ENCODE measurements around the gene GRAMD2B. TPM values are rescaled to one million over a fixed set of nuclear protein-coding genes. Genes with fewer than 3 reads are reported as not detected.

Gene GRAMD2B
- total RNA-seq, 1 donor from 2014 or later = 29.1 TPM

DNA sequence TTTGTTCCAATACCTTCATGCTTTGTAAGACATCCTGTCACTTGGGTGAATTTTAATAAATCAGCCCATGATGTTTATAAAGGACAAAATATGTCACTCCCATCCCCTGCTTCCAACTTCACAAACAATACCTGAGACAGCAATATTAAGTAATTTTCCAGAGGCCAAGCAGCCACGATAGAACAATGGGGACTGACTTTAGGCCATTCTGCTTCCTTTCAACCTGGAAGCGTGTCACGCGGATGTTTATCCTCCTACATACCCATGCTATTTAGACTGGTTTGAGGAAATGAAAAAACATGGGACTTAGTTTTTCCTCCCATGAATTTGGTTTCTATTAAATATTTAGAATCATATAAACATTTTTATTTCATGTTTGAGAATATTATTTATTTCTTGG is 82.9 kb downstream of the GRAMD2B start:
- no peaks in the 10 kb centered on the region for H3K36me3 Mint-ChIP-seq (ENCODE audit: low read depth, unreplicated experiment)
- H3K79me2 ChIP-seq (ENCODE audit: insufficient read depth, low read length) = no peaks in the 10 kb centered on the region
- no peaks in the 10 kb centered on the region for H3K9me3 Mint-ChIP-seq (ENCODE audit: unreplicated experiment)
- no peak overlapping the region for H2AFZ ChIP-seq (ENCODE audit: low read depth, low read length)
- H4K20me1 ChIP-seq (ENCODE audit: insufficient read depth, low read length) = no peaks in the 10 kb centered on the region
- H3K4me3 Mint-ChIP-seq (ENCODE audit: unreplicated experiment) = no peak overlapping the region
- H3K9ac ChIP-seq (ENCODE audit: low read length) = no peak overlapping the region
- TF ChIP-seq, protein P1, sequence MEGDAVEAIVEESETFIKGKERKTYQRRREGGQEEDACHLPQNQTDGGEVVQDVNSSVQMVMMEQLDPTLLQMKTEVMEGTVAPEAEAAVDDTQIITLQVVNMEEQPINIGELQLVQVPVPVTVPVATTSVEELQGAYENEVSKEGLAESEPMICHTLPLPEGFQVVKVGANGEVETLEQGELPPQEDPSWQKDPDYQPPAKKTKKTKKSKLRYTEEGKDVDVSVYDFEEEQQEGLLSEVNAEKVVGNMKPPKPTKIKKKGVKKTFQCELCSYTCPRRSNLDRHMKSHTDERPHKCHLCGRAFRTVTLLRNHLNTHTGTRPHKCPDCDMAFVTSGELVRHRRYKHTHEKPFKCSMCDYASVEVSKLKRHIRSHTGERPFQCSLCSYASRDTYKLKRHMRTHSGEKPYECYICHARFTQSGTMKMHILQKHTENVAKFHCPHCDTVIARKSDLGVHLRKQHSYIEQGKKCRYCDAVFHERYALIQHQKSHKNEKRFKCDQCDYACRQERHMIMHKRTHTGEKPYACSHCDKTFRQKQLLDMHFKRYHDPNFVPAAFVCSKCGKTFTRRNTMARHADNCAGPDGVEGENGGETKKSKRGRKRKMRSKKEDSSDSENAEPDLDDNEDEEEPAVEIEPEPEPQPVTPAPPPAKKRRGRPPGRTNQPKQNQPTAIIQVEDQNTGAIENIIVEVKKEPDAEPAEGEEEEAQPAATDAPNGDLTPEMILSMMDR (IDR thresholded peaks at IDR 0.05; ENCODE audit: insufficient read depth, low read depth, low read length) = no peak
- no peak for TF ChIP-seq EZH2 (IDR thresholded peaks at IDR 0.05; ENCODE audit: insufficient read depth, low read length)
- H3K27me3 Mint-ChIP-seq (ENCODE audit: low read depth, unreplicated experiment) = no peaks in the 10 kb centered on the region
- no peak overlapping the region for H3K4me2 ChIP-seq (ENCODE audit: low read length)
- no peak overlapping the region for H3K4me3 ChIP-seq (ENCODE audit: insufficient read depth, low read depth, low read length)
- H3K4me1 ChIP-seq (ENCODE audit: insufficient read depth, low read length) = no peaks in the 10 kb centered on the region
- no peaks in the 10 kb centered on the region for H3K9me3 ChIP-seq (ENCODE audit: insufficient read depth, low read depth, low read length)
- no peaks in the 10 kb centered on the region for H3K36me3 ChIP-seq (ENCODE audit: insufficient read depth, low read length)
- DNase-seq (ENCODE audit: low read depth) = no peak
- FAIRE-seq = no peak
- no peaks in the 10 kb centered on the region for H3K27me3 ChIP-seq (ENCODE audit: insufficient read depth, low read length)
- H3K27ac Mint-ChIP-seq (ENCODE audit: unreplicated experiment) = no peak overlapping the region
- no peak overlapping the region for H3K27ac ChIP-seq (ENCODE audit: low read depth, low read length)
- peaks cover 14% of the 10 kb centered on the region for H3K4me1 Mint-ChIP-seq (ENCODE audit: low read depth, unreplicated experiment)

DNA sequence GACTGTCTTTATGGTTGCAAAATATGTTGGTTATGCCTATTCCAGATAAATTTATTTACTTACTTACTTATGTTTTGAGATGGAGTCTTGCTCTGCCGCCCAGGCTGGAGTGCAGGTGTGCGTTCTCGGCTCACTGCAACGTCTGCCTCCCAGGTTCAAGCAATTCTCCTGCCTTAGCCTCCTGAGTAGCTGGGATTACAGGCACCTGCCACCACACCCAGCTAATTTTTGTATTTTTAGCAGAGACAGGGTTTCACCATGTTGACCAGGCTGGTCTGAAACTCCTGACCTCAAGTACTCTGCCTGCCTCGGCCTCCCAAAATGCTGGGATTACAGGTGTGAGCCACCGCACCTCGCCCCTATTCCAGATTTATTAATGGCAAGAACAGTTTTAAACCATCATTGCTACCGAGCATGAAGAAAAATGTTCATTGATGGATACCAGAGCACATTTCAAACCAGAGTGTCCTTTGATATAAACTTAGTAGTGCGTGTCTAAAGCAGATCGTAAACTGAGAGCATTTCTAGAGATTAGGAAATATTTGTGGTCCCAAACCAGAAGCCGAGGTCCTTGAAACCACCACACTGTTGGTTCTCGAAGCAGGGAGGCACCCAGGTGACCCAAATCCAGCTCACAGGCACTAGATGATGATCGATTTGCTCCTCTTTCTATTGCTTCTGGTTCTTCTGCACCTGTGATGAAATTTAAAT is 85.2 kb downstream of the GRAMD2B start:
- no peak for TF ChIP-seq EZH2 (IDR thresholded peaks at IDR 0.05; ENCODE audit: insufficient read depth, low read length)
- TF ChIP-seq, protein P1 (IDR thresholded peaks at IDR 0.05; ENCODE audit: insufficient read depth, low read depth, low read length) = no peak
- no peak overlapping the region for H3K4me3 Mint-ChIP-seq (ENCODE audit: unreplicated experiment)
- no peak overlapping the region for H3K9ac ChIP-seq (ENCODE audit: low read length)
- no peak overlapping the region for H3K4me2 ChIP-seq (ENCODE audit: low read length)
- H3K79me2 ChIP-seq (ENCODE audit: insufficient read depth, low read length) = no peaks in the 10 kb centered on the region
- FAIRE-seq (no peak), DNase-seq (ENCODE audit: low read depth) (no peak)
- H3K4me1 Mint-ChIP-seq (ENCODE audit: low read depth, unreplicated experiment) = peaks cover 7% of the 10 kb centered on the region
- no peaks in the 10 kb centered on the region for H4K20me1 ChIP-seq (ENCODE audit: insufficient read depth, low read length)
- H3K9me3 Mint-ChIP-seq (ENCODE audit: unreplicated experiment) = no peaks in the 10 kb centered on the region
- no peaks in the 10 kb centered on the region for H3K36me3 ChIP-seq (ENCODE audit: insufficient read depth, low read length)
- no peaks in the 10 kb centered on the region for H3K4me1 ChIP-seq (ENCODE audit: insufficient read depth, low read length)
- H3K36me3 Mint-ChIP-seq (ENCODE audit: low read depth, unreplicated experiment) = no peaks in the 10 kb centered on the region
- no peak overlapping the region for H2AFZ ChIP-seq (ENCODE audit: low read depth, low read length)
- H3K27me3 Mint-ChIP-seq (ENCODE audit: low read depth, unreplicated experiment) = peaks cover 1% of the 10 kb centered on the region
- H3K4me3 ChIP-seq (ENCODE audit: insufficient read depth, low read depth, low read length) = no peak overlapping the region
- H3K27ac Mint-ChIP-seq (ENCODE audit: unreplicated experiment) = no peak overlapping the region
- no peak overlapping the region for H3K27ac ChIP-seq (ENCODE audit: low read depth, low read length)
- H3K9me3 ChIP-seq (ENCODE audit: insufficient read depth, low read depth, low read length) = no peaks in the 10 kb centered on the region
- no peaks in the 10 kb centered on the region for H3K27me3 ChIP-seq (ENCODE audit: insufficient read depth, low read length)

DNA sequence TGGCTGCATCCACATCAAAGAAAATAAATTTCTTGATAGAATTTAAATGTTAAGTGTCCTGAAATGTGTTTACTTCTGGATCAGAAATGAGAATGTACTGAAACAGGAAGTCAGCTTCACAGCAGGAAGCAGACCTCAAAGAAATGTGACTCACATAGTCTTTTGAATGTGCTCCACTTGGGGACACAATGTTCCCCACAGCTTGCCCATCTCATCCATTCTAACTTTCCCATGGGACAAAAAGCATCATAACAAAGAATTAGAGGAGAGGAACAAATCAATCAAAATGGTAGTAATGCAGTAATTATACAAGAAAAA is 85.7 kb downstream of the GRAMD2B start:
- H3K36me3 ChIP-seq (ENCODE audit: insufficient read depth, low read length) = no peaks in the 10 kb centered on the region
- H3K27ac ChIP-seq (ENCODE audit: low read depth, low read length) = no peak overlapping the region

More for the DNA sequence above, 85.7 kb downstream of the GRAMD2B start:
- no peak overlapping the region for H2AFZ ChIP-seq (ENCODE audit: low read depth, low read length)
- H3K4me3 ChIP-seq (ENCODE audit: insufficient read depth, low read depth, low read length) = no peak overlapping the region
- peaks cover 1% of the 10 kb centered on the region for H3K27me3 Mint-ChIP-seq (ENCODE audit: low read depth, unreplicated experiment)
- no peak overlapping the region for H3K4me2 ChIP-seq (ENCODE audit: low read length)
- TF ChIP-seq EZH2 (IDR thresholded peaks at IDR 0.05; ENCODE audit: insufficient read depth, low read length) = no peak
- TF ChIP-seq, protein P1 (IDR thresholded peaks at IDR 0.05; ENCODE audit: insufficient read depth, low read depth, low read length) = no peak
- H3K27ac Mint-ChIP-seq (ENCODE audit: unreplicated experiment) = no peak overlapping the region
- no peak for DNase-seq (ENCODE audit: low read depth)
- no peaks in the 10 kb centered on the region for H3K9me3 Mint-ChIP-seq (ENCODE audit: unreplicated experiment)
- peaks cover 2% of the 10 kb centered on the region for H3K4me1 Mint-ChIP-seq (ENCODE audit: low read depth, unreplicated experiment)
- no peaks in the 10 kb centered on the region for H3K79me2 ChIP-seq (ENCODE audit: insufficient read depth, low read length)
- H3K27me3 ChIP-seq (ENCODE audit: insufficient read depth, low read length) = no peaks in the 10 kb centered on the region
- no peak overlapping the region for H3K4me3 Mint-ChIP-seq (ENCODE audit: unreplicated experiment)
- H4K20me1 ChIP-seq (ENCODE audit: insufficient read depth, low read length) = no peaks in the 10 kb centered on the region
- H3K36me3 Mint-ChIP-seq (ENCODE audit: low read depth, unreplicated experiment) = no peaks in the 10 kb centered on the region
- H3K4me1 ChIP-seq (ENCODE audit: insufficient read depth, low read length) = no peaks in the 10 kb centered on the region
- FAIRE-seq = no peak
- no peaks in the 10 kb centered on the region for H3K9me3 ChIP-seq (ENCODE audit: insufficient read depth, low read depth, low read length)
- H3K9ac ChIP-seq (ENCODE audit: low read length) = no peak overlapping the region
